Breast epithelium (tissue), 4 donors: ENCODE measurements around the gene LUZP1. TPM values are rescaled to one million over a fixed set of nuclear protein-coding genes. Genes with fewer than 3 reads are reported as not detected.
A peak's percentile ranks its signal among the peaks of the same experiment; 100 is the strongest.

Source experiments
- DNase-seq, 2 donors: peaks; one replicate each; pipeline ENCODE4 v3.0.0-alpha.2; 2019; ENCODE audit warnings: low spot score in 2 of 2
- H3K27ac ChIP-seq, 2 donors: fragments of 200-600 bp; sonication (generic) in 1 of 2; one replicate each; pipeline ENCODE4 v1.5.1; 2016 to 2019; ENCODE audit warnings: mild to moderate bottlenecking in 1 of 2
- H3K27me3 ChIP-seq, 2 donors: fragments of 200-600 bp; sonication (generic) in 1 of 2; one replicate each; pipeline versions ENCODE4 v1.5.1 to v1.6.0; 2017 to 2019; ENCODE audit warnings: control low read depth in 1 of 2, mild to moderate bottlenecking in 1 of 2
- H3K36me3 ChIP-seq: fragments of 200-600 bp; one replicate; pipeline ENCODE4 v1.5.1; 2019
- H3K4me1 ChIP-seq, 2 donors: fragments of 200-600 bp; sonication (generic); one replicate each; pipeline ENCODE4 v1.5.1; 2016 to 2019; ENCODE audit warnings: control low read depth in 1 of 2
- H3K4me3 ChIP-seq, 3 donors: fragments of 200-600 bp; sonication (generic); 1 replicate in 2 of 3; 2 replicates in 1 of 3; pipeline ENCODE4 v1.5.1; 2016 to 2019; ENCODE audit warnings: mild to moderate bottlenecking in 3 of 3, moderate library complexity in 2 of 3
- H3K9me3 ChIP-seq, 2 donors: fragments of 200-600 bp; sonication (generic) in 1 of 2; one replicate each; pipeline ENCODE4 v1.5.1; 2016 to 2019; ENCODE audit warnings: control low read depth in 1 of 2
- POLR2A ChIP-seq: fragments of 450-650 bp; IDR thresholded peaks from one replicate; pipeline ENCODE4 v1.6.1; 2016; ENCODE audit warnings: antibody characterized with exemption, mild to moderate bottlenecking, moderate library complexity
- POLR2AphosphoS5 ChIP-seq, 3 donors: sonication (generic); formaldehyde crosslinking; IDR thresholded peaks; one replicate each; pipeline ENCODE4 v1.6.1; 2017; ENCODE audit warnings: antibody characterized with exemption in 3 of 3
- intact Hi-C: fragments of 100-400 bp; cut with DNase I; formaldehyde crosslinking; loops from one replicate; pipeline ENCODE4 v1.15.1; 2023; ENCODE audit warnings: low total_unique reads
- total RNA-seq, 3 donors: library from RNA; depleted of rRNA; stranded (reverse); fragments of >200 nt; gene quantifications; one replicate each; pipeline ENCODE4 v1.1.0, GENCODE V29; 2016
- TF ChIP-seq, protein P1 (sequence below), 3 donors: fragments of 450-650 bp; IDR thresholded peaks; one replicate each; pipeline ENCODE4 v1.5.1; 2016 to 2017; ENCODE audit warnings: antibody characterized with exemption in 3 of 3, mild to moderate bottlenecking in 3 of 3, moderate library complexity in 3 of 3

The LUZP1 gene
- total RNA-seq, 3 donors from 2014 or later, result 21.0 to 26.6 (median 24.6) TPM

DNA sequence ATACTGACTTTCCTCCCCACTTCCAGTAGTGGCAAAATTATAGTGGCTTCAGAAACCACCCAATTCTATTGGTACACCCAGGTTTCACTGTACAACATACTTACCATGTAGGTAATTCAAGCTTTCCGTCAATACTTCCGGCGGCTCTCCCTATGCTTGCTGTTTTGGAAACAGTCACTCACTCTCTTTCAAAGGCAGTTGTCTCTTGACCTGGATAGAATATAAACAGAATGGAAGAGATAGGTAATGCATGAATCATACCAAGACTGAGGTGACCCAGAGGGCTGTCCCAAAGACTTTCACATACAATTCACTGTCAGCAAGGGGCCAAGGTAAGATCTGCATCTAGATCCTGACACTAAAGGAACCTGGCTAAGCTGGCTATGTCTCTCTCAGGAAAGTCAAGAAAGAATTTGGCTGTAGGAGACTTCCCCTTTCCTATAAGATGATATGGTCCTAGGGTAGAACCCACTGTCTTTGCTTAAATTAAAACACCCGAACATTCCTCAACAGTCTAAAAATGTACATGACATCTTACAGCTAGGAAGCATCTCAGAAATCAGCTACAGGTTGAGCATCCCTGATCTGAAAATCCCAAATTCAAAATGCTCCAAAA is 59.6 kb downstream of the LUZP1 start:
- intact Hi-C loops, result no loop called here
- no peak for DNase-seq
- Histone ChIP-seq H3K36me3 (no peaks in the 10 kb centered on the region), H3K27me3 (no peaks in the 10 kb centered on the region), H3K4me3 (no peak overlapping the region), H3K27ac (no peak overlapping the region), H3K4me1 (no peaks in the 10 kb centered on the region), H3K9me3 (no peaks in the 10 kb centered on the region)
- TF ChIP-seq POLR2AphosphoS5 (IDR thresholded peaks at IDR 0.05) (no peak), POLR2A (no peak)
- TF ChIP-seq, protein P1, sequence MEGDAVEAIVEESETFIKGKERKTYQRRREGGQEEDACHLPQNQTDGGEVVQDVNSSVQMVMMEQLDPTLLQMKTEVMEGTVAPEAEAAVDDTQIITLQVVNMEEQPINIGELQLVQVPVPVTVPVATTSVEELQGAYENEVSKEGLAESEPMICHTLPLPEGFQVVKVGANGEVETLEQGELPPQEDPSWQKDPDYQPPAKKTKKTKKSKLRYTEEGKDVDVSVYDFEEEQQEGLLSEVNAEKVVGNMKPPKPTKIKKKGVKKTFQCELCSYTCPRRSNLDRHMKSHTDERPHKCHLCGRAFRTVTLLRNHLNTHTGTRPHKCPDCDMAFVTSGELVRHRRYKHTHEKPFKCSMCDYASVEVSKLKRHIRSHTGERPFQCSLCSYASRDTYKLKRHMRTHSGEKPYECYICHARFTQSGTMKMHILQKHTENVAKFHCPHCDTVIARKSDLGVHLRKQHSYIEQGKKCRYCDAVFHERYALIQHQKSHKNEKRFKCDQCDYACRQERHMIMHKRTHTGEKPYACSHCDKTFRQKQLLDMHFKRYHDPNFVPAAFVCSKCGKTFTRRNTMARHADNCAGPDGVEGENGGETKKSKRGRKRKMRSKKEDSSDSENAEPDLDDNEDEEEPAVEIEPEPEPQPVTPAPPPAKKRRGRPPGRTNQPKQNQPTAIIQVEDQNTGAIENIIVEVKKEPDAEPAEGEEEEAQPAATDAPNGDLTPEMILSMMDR (IDR thresholded peaks at IDR 0.05), result no peak

DNA sequence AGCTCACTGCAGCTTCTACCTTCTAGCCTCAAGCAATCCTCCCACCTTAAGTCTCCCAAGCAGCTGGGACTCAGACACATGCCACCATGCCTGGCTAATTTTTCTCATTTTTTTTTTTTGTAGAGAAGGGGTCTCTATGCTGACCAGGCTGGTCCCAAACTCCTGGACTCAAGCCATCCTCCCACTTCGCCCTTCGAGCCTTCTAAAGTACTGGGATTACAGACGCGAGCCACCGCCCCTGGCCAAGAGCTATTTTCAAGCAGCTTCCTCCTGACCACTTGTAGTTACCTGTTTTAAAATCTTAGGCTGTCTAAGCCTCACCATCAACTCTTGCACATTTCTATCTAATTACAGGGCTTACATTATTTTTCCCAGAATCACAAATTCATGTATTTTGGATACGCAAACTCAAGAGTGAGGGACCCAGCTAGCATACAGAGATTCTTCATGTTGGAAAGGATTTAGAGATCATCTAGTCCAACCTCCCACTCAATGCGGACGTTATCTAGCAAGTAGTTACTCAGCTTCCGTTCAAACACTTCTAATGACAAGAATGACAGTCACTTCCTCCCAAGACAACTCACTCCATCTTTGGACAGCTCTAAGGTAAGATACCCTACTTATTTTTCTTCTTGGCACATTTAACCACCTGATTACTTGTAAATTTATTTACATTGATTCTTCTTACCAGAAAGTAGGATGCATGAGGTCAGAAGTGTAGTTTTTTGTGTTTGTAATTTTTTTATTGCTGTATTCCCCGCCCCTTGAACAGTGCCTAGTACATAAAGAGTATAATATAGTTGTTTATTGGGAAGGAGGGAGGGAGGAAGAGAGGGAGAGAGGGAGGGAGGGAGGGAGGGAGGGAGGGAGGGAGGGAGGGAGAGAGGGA is 65.4 kb downstream of the LUZP1 start:
- intact Hi-C loops, result no loop called here
- Histone ChIP-seq H3K36me3 (no peaks in the 10 kb centered on the region), H3K4me1 (peaks cover 3% of the 10 kb centered on the region in 2 donors), H3K4me3 (no peak overlapping the region), H3K27me3 (no peaks in the 10 kb centered on the region), H3K27ac (peak overlapping the region; percentile 0 to 56), H3K9me3 (no peaks in the 10 kb centered on the region)
- no peak for TF ChIP-seq POLR2A
- TF ChIP-seq, protein P1 (IDR thresholded peaks at IDR 0.05), result no peak
- TF ChIP-seq POLR2AphosphoS5 (IDR thresholded peaks at IDR 0.05), result no peak
- no peak for DNase-seq

DNA sequence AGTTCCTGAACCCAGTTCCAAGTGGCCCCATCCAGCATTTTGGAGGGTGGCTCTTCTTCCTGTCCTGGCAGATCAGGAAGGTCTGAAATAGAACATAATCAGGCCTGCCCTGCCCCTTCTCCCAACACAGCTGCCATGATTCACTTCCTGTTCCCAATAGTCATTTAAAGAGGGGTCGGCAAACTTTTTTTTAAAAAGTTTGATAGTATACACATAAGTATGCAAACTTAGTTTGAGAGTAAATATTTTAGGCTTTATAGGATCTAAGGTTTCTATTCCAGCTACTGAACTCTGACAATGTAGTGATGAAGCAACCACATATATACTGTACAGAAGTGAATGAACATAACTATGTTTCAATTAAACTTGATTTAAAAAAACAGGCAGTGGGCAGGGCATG is 66.4 kb downstream of the LUZP1 start:
- Histone ChIP-seq H3K4me3 (no peak overlapping the region), H3K27ac (peak overlapping the region; percentile 14 to 72), H3K27me3 (no peaks in the 10 kb centered on the region), H3K9me3 (no peaks in the 10 kb centered on the region), H3K36me3 (no peaks in the 10 kb centered on the region), H3K4me1 (peaks cover 3 to 5% of the 10 kb centered on the region in 2 donors)
- intact Hi-C loops, result no loop called here
- no peak for DNase-seq
- TF ChIP-seq POLR2AphosphoS5 (IDR thresholded peaks at IDR 0.05) (no peak), POLR2A (no peak)
- TF ChIP-seq, protein P1 (IDR thresholded peaks at IDR 0.05), result no peak

DNA sequence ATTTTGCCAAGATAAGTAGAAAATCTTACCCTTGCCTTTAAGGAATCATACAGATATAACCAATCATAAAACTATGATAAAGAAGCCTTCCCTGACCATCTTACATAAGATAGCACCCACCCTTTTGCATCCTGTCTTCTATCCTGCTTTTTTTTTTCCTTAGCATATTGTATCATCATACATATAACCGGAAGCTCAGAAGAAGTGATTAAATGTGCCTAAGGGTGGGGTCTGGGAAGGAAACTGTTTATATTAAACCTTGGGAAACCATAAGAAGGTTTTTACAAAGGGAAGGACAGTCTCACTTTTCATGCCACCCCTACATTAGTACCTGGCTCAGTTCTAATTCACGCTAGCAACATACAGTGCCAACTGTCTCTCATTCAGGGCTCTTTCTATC is 66.8 kb downstream of the LUZP1 start:
- DNase-seq, result no peak
- peak overlapping the region; percentile 14 to 72 for H3K27ac ChIP-seq
- no peaks in the 10 kb centered on the region for H3K36me3 ChIP-seq
- peaks cover 3 to 5% of the 10 kb centered on the region in 2 donors for H3K4me1 ChIP-seq
- H3K9me3 ChIP-seq, result no peaks in the 10 kb centered on the region
- intact Hi-C loops, result no loop called here
- TF ChIP-seq POLR2AphosphoS5 (IDR thresholded peaks at IDR 0.05) (no peak), POLR2A (no peak)
- TF ChIP-seq, protein P1 (IDR thresholded peaks at IDR 0.05), result no peak
- no peak overlapping the region for H3K4me3 ChIP-seq
- H3K27me3 ChIP-seq, result no peaks in the 10 kb centered on the region
